GM12891 (cell line): Measurements from ENCODE around the gene FOLH1.
"Not testable (repeated sequence)": the region's sequence is repeated elsewhere in the genome, so short reads cannot be mapped to it uniquely, and the experiment has no call there.

Source experiments
- PAX5 ChIP-seq: IDR thresholded peaks from 2 replicates; pipeline ENCODE4 v1.6.1; 2011; ENCODE audit warnings: low read length, moderate library complexity, mild to moderate bottlenecking; ENCODE audit not compliant: insufficient read depth, severe bottlenecking
- POLR2A ChIP-seq: IDR thresholded peaks from 2 replicates; pipeline ENCODE4 v1.6.1; 2011; ENCODE audit warnings: low read depth, low read length, control low read depth
- POLR2AphosphoS5 ChIP-seq: IDR thresholded peaks from 2 replicates; pipeline ENCODE4 v1.6.1; 2011; ENCODE audit warnings: low read depth, low read length, control low read depth
- SPI1 ChIP-seq: IDR thresholded peaks from 2 replicates; pipeline ENCODE4 v1.6.1; 2011; ENCODE audit warnings: low read depth, low read length, control low read depth
- TAF1 ChIP-seq: IDR thresholded peaks from 2 replicates; pipeline ENCODE4 v1.6.1; 2011; ENCODE audit warnings: low read depth, low read length, control low read depth

DNA sequence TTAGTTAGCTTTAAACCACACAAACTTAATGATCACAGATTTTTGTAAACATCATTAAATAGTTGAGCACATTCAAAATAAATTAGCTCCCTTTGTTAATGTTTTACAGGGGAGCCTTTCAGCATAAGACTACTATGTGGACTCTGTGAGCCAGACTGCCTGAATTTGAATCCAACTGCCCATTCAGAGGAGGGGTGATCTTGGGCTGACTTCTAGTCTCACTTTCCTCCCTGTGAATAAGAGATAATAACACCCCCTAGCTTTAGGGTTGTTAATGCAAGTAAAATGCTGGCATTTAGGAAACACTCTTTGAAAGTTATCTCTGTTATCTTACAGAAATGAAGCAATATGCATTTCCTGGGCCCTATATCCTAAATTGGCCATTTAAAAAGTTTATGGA is 23.6 kb downstream of the FOLH1 start:
- not testable (repeated sequence) for TF ChIP-seq POLR2AphosphoS5, POLR2A, TAF1, SPI1, PAX5
